Stimulated activated CD4-positive, alpha-beta T cell treated with anti-CD3 and anti-CD28 coated beads, TNF-alpha, amount 100 ng/mL, for 48 hours (primary cell): Measurements from ENCODE around the gene AGFG2.
"Not testable (repeated sequence)": the region's sequence is repeated elsewhere in the genome, so short reads cannot be mapped to it uniquely, and the experiment has no call there.

Experiments used
- DNase-seq, 3 donors: peaks; one replicate each; pipeline ENCODE4 v3.0.0-alpha.2; 2020; ENCODE audit warnings: low read depth in 3 of 3

AGFG2 gene

DNA sequence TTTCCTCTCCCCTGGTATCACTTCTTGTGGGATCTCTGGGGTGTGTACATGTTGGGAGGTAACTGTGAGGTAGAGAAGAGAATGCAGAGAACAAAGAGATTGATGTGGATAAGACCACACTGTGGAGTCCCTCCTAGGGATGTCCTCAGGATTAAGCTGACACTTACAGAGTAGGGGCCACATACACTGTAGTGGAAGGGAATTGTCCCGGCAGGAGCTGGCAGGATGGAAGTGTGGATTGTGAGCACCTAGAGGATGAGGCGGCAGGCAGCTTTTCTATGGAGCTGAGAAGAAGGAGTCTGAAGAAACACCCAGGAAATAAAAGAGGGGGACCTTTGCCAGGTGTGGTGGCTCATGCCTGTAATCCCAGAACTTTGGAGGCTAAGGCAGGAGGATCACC lies 13.5 kb downstream of the AGFG2 start:
- DNase-seq: no peak

DNA sequence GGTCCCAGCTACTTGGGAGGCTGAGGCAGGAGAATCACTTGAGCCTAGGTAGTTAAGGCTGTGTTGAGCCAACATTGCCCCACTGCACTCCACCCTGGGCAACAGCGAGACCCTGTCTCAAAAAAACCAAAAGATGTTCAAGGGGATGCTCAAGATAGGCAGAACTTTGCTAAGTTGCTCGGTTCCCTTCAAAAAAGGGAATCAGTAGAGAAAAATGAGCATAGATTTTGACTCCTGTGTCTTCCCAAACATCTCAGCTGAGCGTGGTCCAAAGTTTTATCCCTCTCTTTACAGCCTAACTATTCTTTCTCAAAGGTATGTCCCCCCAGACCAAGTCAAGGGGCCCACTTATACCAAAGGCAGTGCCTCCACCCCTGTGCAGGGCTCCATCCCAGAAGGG lies 14.0 kb downstream of the AGFG2 start:
- DNase-seq: no peak

DNA sequence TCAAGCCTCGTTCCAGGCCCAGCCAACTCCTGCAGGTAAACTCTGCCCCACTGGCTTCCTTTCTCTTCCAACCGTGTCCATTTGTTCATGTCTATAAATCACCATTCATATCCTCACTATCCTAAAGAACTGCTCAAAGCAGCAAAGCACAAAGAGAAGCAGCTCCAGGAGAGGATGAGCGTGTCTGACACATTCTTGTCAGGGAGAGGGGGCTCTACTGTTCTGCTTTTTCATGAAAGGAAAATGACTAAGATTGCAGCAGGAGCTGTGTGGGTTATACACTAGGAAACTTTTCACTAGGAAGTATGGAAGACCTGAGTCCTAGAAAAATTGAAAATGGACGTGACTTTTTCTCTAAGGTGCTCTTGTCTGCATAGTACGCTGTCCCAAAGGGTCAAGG lies 16.7 kb downstream of the AGFG2 start:
- no peak for DNase-seq

DNA sequence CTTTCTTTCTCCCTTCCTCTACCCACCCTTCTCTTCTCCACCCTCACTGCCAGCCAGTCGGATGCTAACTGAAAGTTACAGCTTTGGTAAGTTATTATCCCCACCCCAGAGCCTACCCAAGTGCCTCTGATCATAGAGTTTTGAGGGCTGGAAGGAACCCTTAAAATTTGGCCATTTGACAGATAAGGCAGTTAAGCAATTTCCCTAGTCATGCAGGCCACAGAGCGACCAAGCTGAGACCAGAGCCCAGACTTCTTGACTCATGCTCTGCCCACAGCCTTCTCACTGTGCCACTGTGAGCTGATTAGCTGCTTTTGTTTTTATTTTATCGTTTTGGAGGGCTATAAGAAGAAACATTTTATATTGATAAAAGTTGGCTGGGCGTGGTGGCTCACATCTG lies 17.5 kb downstream of the AGFG2 start:
- no peak for DNase-seq

DNA sequence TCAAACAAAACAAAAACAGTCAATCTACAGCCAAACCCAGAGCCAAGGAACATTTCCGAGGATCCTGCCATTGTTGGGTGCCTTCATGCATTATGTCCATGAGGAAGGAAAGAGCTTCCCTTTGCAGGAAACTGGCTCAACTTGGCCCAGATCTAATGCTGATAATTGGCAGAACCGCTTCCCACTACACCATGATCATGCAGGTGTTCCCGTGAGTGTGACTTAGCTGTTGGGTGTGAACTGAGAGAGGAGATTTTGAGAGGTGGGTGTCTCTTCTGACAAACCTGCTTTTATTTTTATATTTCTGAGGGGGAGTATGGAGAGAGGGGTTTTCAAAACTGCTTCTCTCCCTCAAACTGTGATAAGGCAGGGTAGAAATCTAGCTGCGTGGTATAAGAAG lies 20.1 kb downstream of the AGFG2 start:
- no peak for DNase-seq

- no peak for DNase-seq
These were observed 22.6 kb downstream of the AGFG2 start for GRCh38 chr7:100561491-100562194.

DNA sequence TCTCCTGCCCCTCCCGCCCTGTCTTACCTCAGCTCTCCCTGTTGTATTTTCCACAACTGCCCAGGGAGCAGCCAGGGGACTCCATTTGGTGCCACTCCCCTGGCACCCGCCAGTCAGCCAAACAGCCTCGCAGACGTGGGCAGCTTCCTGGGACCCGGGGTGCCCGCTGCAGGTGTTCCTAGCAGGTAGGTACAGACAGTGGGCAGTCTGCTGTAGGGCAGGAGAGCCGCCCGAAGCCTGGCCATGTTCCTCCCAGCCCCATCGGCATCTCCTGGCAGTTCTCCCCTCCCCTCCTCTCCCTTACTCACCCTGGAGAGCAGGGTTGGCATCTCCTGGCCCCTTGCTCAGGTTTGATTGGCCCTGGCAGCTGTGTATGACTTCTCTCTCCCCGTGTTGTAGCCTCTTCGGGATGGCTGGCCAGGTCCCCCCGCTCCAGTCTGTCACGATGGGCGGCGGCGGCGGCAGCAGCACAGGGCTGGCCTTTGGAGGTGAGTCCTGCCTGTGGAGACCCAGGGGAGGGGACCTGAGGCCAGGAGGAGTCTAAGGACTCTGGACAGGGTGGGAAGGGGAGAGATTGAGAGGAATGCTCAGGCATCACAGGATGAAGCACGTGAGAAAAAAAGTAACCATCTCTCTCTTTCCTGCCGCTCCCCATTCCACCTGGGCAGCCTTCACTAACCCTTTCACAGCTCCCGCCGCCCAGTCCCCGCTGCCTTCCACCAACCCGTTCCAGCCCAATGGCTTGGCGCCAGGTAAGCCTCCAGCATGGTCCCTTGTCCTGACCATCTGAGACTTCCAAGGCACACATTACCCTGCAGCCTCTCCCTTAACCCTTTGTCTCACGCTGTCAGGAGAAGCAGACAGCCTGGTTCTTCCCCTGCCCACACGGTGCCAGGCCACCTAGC lies 23.4 kb downstream of the AGFG2 start:
- no peak for DNase-seq

GRCh38 chr7:100563100-100563564 lies 24.1 kb downstream of the AGFG2 start:
- no peak for DNase-seq

- peak; percentile 59 to 82 (median 75) for DNase-seq
These were observed 24.9 kb downstream of the AGFG2 start for GRCh38 chr7:100563809-100564400.

- DNase-seq: not testable (repeated sequence)
These were observed 25.4 kb downstream of the AGFG2 start for GRCh38 chr7:100564405-100564804.

GRCh38 chr7:100565133-100565571 lies 26.1 kb downstream of the AGFG2 start:
- DNase-seq: no peak

DNA sequence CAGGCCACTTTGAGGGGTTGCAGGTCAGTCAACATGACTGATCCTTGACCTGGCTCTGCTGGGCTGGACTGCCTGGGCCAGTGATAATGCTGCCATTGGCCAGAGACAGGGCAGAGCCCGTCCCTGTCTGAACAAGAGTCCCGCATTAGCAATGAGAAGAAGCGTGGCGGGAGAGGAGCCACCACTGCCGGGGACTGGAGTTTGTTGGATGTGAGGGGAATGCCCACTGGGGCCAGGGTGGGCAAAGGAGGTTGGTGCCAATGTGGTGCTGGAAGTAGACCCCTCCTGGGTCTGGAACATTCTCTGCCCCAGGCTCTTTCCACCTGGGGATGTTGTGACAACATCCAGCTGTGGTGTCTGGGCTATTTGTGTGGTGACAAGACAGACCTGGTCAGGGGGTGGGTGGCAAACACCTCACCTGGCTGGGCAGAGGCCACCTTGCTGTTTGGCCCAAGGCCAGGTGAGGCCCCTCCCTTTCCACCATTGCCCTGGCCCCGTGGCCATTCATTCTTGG lies 27.1 kb downstream of the AGFG2 start:
- DNase-seq: no peak

GRCh38 chr7:100567031-100567730 lies 28.2 kb downstream of the AGFG2 start:
- DNase-seq: no peak

DNA sequence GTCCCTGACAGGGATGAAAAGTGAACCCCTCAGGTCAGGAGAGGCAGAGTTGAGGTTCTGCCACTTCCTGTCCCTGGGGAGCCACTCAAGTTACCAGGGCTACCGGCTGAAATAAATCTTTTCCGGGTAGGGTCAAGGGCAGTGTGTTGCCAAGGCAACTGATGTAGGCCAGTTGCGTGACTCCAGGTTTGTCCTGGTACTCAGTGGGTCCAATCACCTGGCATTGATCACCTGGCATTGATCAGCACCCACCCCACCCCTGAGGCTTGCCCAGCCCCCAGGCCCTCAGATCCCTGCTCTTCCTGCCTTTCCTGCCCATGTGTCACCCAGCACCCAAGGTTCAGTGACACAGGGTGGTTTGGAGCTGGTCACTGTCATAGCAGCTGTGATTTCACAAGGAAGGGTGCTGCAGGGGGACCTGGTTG lies 28.8 kb downstream of the AGFG2 start:
- no peak for DNase-seq

DNA sequence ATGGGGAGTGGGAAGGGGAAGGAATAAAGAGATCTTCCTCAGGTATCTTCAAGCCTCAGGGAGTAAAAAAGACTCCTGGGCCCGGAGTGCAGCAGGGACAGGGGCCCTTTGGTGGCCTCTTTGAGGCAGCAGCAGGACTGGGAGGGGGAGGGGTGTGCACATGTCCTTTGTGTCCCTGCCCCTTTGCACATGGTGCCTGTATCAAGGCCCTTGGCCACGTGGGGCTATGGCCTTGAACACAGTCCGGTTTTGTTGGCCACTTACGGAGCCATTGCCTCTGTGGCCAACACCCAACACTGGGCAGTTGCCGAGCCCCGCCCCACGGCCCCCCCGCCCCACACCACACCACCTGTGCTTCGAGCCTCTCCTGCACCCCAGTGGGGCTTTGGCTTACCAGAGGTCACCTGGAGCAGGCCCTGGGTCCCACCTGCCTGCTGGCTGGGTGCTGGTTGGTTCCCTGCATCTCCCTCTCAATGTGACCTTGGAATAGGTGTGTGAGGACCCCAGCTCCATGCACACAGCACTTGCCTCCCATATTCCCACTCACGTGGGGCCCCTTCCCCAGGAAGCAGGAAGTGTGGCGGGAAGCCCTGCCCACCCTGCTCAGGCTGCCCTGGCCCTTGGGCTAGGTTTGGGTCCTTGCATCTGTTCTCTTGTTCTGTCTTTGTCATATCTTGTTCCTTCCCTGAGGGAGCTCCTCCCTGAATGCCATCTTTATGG lies 29.3 kb downstream of the AGFG2 start:
- no peak for DNase-seq

GRCh38 chr7:100568896-100569844 lies 30.2 kb downstream of the AGFG2 start:
- DNase-seq: peak in 1 of 3 donors; percentile 47

DNA sequence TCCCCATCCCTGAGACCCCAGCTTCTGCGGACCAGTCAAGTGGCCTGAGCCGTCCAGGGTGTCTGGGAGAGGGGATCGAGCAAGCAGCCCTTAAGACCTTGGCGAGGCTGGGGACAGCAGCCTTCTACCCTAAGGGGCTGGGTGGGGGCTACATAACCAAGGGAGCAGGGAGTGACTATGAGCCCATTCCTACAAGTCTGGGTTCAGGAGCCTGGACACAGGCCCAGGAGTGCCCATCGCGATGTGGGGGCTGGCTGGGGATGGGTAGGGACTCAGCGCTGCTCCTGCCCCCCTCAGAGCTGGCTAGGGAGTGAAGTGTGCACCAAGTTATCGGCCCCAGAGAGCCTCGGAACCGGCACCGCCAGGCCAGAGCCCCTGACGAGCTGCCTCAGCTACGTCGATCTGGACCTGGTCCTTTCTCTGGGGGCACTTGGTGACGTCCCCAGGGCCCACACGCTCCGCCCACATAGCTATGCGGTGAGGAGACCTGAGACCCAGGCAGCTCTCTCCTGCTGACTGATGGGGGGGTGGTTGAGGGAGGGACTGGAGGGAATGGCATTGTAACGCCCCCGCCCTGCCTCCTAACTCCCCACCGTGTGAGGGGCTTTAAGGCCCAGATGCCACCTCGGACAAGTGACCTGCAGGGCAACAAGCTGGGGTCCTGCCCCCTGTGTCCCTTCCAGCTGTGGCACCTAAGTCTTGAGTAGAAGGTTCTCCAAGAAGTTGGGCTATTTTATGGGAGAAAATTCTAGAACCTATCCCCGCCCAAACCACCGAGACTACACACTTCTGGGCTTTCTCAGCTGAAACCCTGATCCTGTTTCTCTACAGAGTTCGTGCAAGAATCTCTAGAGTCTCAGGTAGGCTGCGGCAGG lies 32.2 kb downstream of the AGFG2 start:
- no peak for DNase-seq

DNA sequence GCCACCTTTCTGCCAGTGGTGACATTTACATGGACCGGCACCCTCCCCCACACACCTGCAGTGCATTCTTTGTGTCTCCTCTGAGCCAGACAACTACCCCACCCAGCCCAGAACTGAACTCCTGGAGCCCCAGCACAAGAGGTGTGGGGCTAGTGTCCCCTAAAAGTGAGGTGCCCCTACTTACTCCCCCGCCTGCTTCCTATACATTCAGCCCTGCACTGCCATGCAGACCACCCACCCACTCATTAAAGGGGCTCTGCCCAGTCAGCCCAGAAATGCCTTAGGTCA lies 32.8 kb downstream of the AGFG2 start:
- no peak for DNase-seq
